GM19455 (cell line): Measurements from ENCODE around the gene RALGPS1.

Experiments
- ATAC-seq: cut with Tn5 transposase; IDR thresholded peaks from one replicate; pipeline ENCODE4 v1.9.1; 2021; ENCODE audit not compliant: unreplicated experiment

The RALGPS1 gene

GRCh38 chr9:127020802-127021078 is 106.2 kb downstream of the RALGPS1 start:
- ATAC-seq = no peak

- ATAC-seq = no peak
These were observed 107.2 kb downstream of the RALGPS1 start for GRCh38 chr9:127021664-127022363.

- ATAC-seq = no peak
These were observed 108.5 kb downstream of the RALGPS1 start for GRCh38 chr9:127022913-127023660.

GRCh38 chr9:127025042-127025441 is 110.5 kb downstream of the RALGPS1 start:
- ATAC-seq = no peak

GRCh38 chr9:127027694-127028093 is 113.1 kb downstream of the RALGPS1 start:
- no peak for ATAC-seq

GRCh38 chr9:127029548-127029947 is 115.0 kb downstream of the RALGPS1 start:
- ATAC-seq = no peak

- ATAC-seq = no peak
These were observed 116.5 kb downstream of the RALGPS1 start for GRCh38 chr9:127030814-127031740.

GRCh38 chr9:127032256-127032655 is 117.7 kb downstream of the RALGPS1 start:
- no peak for ATAC-seq

- ATAC-seq = no peak
These were observed 118.5 kb downstream of the RALGPS1 start for GRCh38 chr9:127033061-127033460.

GRCh38 chr9:127033789-127034188 is 119.2 kb downstream of the RALGPS1 start:
- no peak for ATAC-seq

- no peak for ATAC-seq
These were observed 120.1 kb downstream of the RALGPS1 start for GRCh38 chr9:127034691-127035090.

GRCh38 chr9:127035423-127035822 is 120.8 kb downstream of the RALGPS1 start:
- no peak for ATAC-seq

GRCh38 chr9:127035948-127036347 is 121.4 kb downstream of the RALGPS1 start:
- ATAC-seq = no peak

- ATAC-seq = no peak
These were observed 121.9 kb downstream of the RALGPS1 start for GRCh38 chr9:127036437-127036836.

- ATAC-seq = no peak
These were observed 123.9 kb downstream of the RALGPS1 start for GRCh38 chr9:127038531-127038930.

- ATAC-seq = no peak
These were observed 124.9 kb downstream of the RALGPS1 start for GRCh38 chr9:127039492-127039891.

- no peak for ATAC-seq
These were observed 130.6 kb downstream of the RALGPS1 start for GRCh38 chr9:127045148-127045547.

- no peak for ATAC-seq
These were observed 133.4 kb downstream of the RALGPS1 start for GRCh38 chr9:127047971-127048370.

GRCh38 chr9:127049044-127049443 is 134.5 kb downstream of the RALGPS1 start:
- no peak for ATAC-seq

GRCh38 chr9:127049581-127049980 is 135.0 kb downstream of the RALGPS1 start:
- ATAC-seq = no peak

GRCh38 chr9:127050152-127050551 is 135.6 kb downstream of the RALGPS1 start:
- ATAC-seq = no peak

- ATAC-seq = no peak
These were observed 136.0 kb downstream of the RALGPS1 start for GRCh38 chr9:127050591-127051001.
